HEK293 (cell line): Measurements from ENCODE around the gene MINPP1.
A peak's percentile ranks its signal among the peaks of the same experiment; 100 is the strongest.

Source experiments
- FEZF1 ChIP-seq: fragments of 450-650 bp; formaldehyde crosslinking; IDR thresholded peaks from 2 replicates; pipeline ENCODE4 v1.5.1; 2016; ENCODE audit warnings: missing biosample characterization, missing genetic modification characterization
- GLIS2 ChIP-seq: fragments of 450-650 bp; formaldehyde crosslinking; IDR thresholded peaks from 2 replicates; pipeline ENCODE4 v1.5.1; 2016; ENCODE audit warnings: missing biosample characterization, missing genetic modification characterization
- IKZF3 ChIP-seq: fragments of 450-650 bp; IDR thresholded peaks from 2 replicates; pipeline ENCODE4 v1.5.0; 2018; ENCODE audit warnings: missing biosample characterization, mild to moderate bottlenecking, missing genetic modification characterization, moderate library complexity
- RBAK ChIP-seq: fragments of 450-650 bp; formaldehyde crosslinking; IDR thresholded peaks from 2 replicates; pipeline ENCODE4 v1.5.1; 2016; ENCODE audit warnings: missing biosample characterization, missing genetic modification characterization
- SCRT1 ChIP-seq: fragments of 450-650 bp; formaldehyde crosslinking; IDR thresholded peaks from 2 replicates; pipeline ENCODE4 v1.5.1; 2016; ENCODE audit warnings: missing biosample characterization, missing genetic modification characterization, borderline replicate concordance
- SCRT2 ChIP-seq: fragments of 450-650 bp; formaldehyde crosslinking; IDR thresholded peaks from 2 replicates; pipeline ENCODE4 v1.5.1; 2016; ENCODE audit warnings: missing biosample characterization, missing genetic modification characterization
- SP2 ChIP-seq: fragments of 450-650 bp; formaldehyde crosslinking; IDR thresholded peaks from 2 replicates; pipeline ENCODE4 v1.5.1; 2016; ENCODE audit warnings: missing biosample characterization, missing genetic modification characterization
- ZBTB7A ChIP-seq: fragments of 450-650 bp; formaldehyde crosslinking; IDR thresholded peaks from 2 replicates; pipeline ENCODE4 v1.5.1; 2016; ENCODE audit warnings: low read depth, missing biosample characterization, missing genetic modification characterization
- ZFP3 ChIP-seq: fragments of 450-650 bp; formaldehyde crosslinking; IDR thresholded peaks from 2 replicates; pipeline ENCODE4 v1.5.1; 2016; ENCODE audit warnings: low read depth, missing biosample characterization, missing genetic modification characterization
- ZNF10 ChIP-seq: fragments of 450-650 bp; formaldehyde crosslinking; IDR thresholded peaks from 2 replicates; pipeline ENCODE4 v1.5.1; 2017; ENCODE audit warnings: missing biosample characterization, missing genetic modification characterization
- ZNF133 ChIP-seq: fragments of 450-650 bp; formaldehyde crosslinking; IDR thresholded peaks from 2 replicates; pipeline ENCODE4 v1.5.1; 2016; ENCODE audit warnings: missing biosample characterization, missing genetic modification characterization
- ZNF138 ChIP-seq: fragments of 450-650 bp; formaldehyde crosslinking; IDR thresholded peaks from 2 replicates; pipeline ENCODE4 v1.5.1; 2016; ENCODE audit warnings: missing biosample characterization, missing genetic modification characterization, borderline replicate concordance
- ZNF239 ChIP-seq: fragments of 450-650 bp; formaldehyde crosslinking; IDR thresholded peaks from 2 replicates; pipeline ENCODE4 v1.5.1; 2016; ENCODE audit warnings: missing biosample characterization, missing genetic modification characterization
- ZNF324 ChIP-seq: fragments of 450-650 bp; formaldehyde crosslinking; IDR thresholded peaks from 2 replicates; pipeline ENCODE4 v1.5.1; 2016; ENCODE audit warnings: missing biosample characterization, missing genetic modification characterization
- ZNF391 ChIP-seq: fragments of 450-650 bp; formaldehyde crosslinking; IDR thresholded peaks from 2 replicates; pipeline ENCODE4 v1.5.1; 2016; ENCODE audit warnings: low read depth, missing biosample characterization, missing genetic modification characterization, borderline replicate concordance
- ZNF404 ChIP-seq: fragments of 450-650 bp; formaldehyde crosslinking; IDR thresholded peaks from 2 replicates; pipeline ENCODE4 v1.5.1; 2017; ENCODE audit warnings: missing biosample characterization, missing genetic modification characterization
- ZNF48 ChIP-seq: fragments of 450-650 bp; formaldehyde crosslinking; IDR thresholded peaks from 2 replicates; pipeline ENCODE4 v1.5.1; 2016; ENCODE audit warnings: missing biosample characterization, missing genetic modification characterization
- ZNF510 ChIP-seq: fragments of 450-650 bp; formaldehyde crosslinking; IDR thresholded peaks from 2 replicates; pipeline ENCODE4 v1.5.1; 2018; ENCODE audit warnings: mild to moderate bottlenecking, missing genetic modification characterization, missing biosample characterization; ENCODE audit not compliant: insufficient replicate concordance
- ZNF514 ChIP-seq: fragments of 450-650 bp; formaldehyde crosslinking; IDR thresholded peaks from 2 replicates; pipeline ENCODE4 v1.5.1; 2016; ENCODE audit warnings: missing biosample characterization, missing genetic modification characterization
- ZNF544 ChIP-seq: fragments of 450-650 bp; formaldehyde crosslinking; IDR thresholded peaks from 2 replicates; pipeline ENCODE4 v1.5.0; 2017; ENCODE audit warnings: missing biosample characterization, missing genetic modification characterization
- ZNF621 ChIP-seq: fragments of 450-650 bp; formaldehyde crosslinking; IDR thresholded peaks from 2 replicates; pipeline ENCODE4 v1.5.1; 2017; ENCODE audit warnings: missing biosample characterization, missing genetic modification characterization
- ZNF629 ChIP-seq: fragments of 450-650 bp; formaldehyde crosslinking; IDR thresholded peaks from 2 replicates; pipeline ENCODE4 v1.5.1; 2017; ENCODE audit warnings: missing biosample characterization, missing genetic modification characterization
- ZNF658 ChIP-seq: fragments of 450-650 bp; formaldehyde crosslinking; IDR thresholded peaks from 2 replicates; pipeline ENCODE4; 2016; ENCODE audit warnings: missing biosample characterization, missing genetic modification characterization
- ZNF701 ChIP-seq: fragments of 450-650 bp; formaldehyde crosslinking; IDR thresholded peaks from 2 replicates; pipeline ENCODE4 v1.5.1; 2016; ENCODE audit warnings: missing biosample characterization, missing genetic modification characterization
- ZNF707 ChIP-seq: fragments of 450-650 bp; formaldehyde crosslinking; IDR thresholded peaks from 2 replicates; pipeline ENCODE4 v1.5.1; 2016; ENCODE audit warnings: missing biosample characterization, missing genetic modification characterization
- ZNF76 ChIP-seq: fragments of 450-650 bp; formaldehyde crosslinking; IDR thresholded peaks from 2 replicates; pipeline ENCODE4; 2016; ENCODE audit warnings: low read depth, missing biosample characterization, missing genetic modification characterization, borderline replicate concordance
- ZNF792 ChIP-seq: fragments of 450-650 bp; formaldehyde crosslinking; IDR thresholded peaks from 2 replicates; pipeline ENCODE4 v1.5.1; 2016; ENCODE audit warnings: missing biosample characterization, missing genetic modification characterization
- ZNF830 ChIP-seq: fragments of 450-650 bp; IDR thresholded peaks from 2 replicates; pipeline ENCODE4 v1.5.0; 2018; ENCODE audit warnings: missing biosample characterization, missing genetic modification characterization, low read depth, mild to moderate bottlenecking, moderate library complexity
- ZNF837 ChIP-seq: fragments of 450-650 bp; formaldehyde crosslinking; IDR thresholded peaks from 2 replicates; pipeline ENCODE4 v1.5.1; 2016; ENCODE audit warnings: missing biosample characterization, missing genetic modification characterization
- TF ChIP-seq, protein P1 (sequence below): fragments of 450-650 bp; formaldehyde crosslinking; IDR thresholded peaks from 2 replicates; pipeline ENCODE4 v1.5.1; 2016; ENCODE audit warnings: missing biosample characterization, missing genetic modification characterization
- TF ChIP-seq, protein P2 (sequence below): fragments of 450-650 bp; formaldehyde crosslinking; IDR thresholded peaks from 2 replicates; pipeline ENCODE4 v1.5.1; 2017; ENCODE audit warnings: missing biosample characterization, mild to moderate bottlenecking, missing genetic modification characterization, moderate library complexity
- TF ChIP-seq, protein P3 (sequence below): fragments of 450-650 bp; formaldehyde crosslinking; optimal IDR thresholded peaks from 2 replicates; pipeline ENCODE3; 2016; ENCODE audit warnings: missing biosample characterization, mild to moderate bottlenecking, missing genetic modification characterization
- TF ChIP-seq, protein P4 (sequence below): fragments of 450-650 bp; IDR thresholded peaks from 2 replicates; pipeline ENCODE4 v1.5.1; 2018; ENCODE audit warnings: missing biosample characterization, mild to moderate bottlenecking, missing genetic modification characterization

Gene MINPP1

DNA sequence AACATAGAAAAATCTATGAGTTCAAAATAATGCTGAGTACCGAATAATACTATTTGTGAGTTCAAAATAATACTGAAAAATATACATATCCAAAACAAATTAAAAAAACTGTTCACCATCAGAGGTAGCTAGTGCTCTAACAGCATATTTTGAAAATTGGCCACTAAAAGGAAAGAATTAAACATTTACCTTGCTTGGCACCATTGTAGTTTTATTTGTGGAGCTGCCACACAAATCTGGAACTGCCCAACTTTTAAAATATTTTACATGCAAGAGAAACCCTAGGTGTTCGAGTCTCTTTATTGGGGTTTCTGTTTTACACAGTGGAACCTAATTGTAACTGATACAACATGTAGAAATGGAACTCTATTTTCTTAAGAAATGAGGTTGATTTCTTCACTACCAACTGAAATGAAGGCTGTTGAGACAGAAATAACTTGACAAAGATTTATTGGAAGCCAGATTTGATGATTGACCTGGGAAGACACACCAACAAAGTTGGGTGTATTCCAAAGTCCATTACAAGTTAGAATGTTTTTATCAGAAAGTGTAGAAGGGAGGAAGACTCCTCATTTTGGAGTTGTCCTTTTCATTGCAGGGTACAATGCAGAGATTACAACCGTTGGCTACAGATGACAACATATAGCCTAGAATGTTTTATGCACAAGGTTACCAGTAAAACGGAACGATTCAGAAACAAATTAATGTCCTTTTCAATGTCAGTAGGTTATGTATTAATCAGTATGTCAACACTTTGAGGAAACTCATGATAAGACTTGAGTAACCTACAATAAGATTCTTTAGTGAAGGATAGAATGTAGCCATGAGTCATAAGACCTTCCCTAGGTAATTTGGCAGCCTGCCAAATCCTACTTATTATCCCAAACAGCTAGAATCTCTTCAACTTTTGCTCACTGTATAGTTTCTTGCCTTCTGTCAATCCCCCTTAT is 81.1 kb downstream of the MINPP1 start (continued):
- TF ChIP-seq, protein P1, sequence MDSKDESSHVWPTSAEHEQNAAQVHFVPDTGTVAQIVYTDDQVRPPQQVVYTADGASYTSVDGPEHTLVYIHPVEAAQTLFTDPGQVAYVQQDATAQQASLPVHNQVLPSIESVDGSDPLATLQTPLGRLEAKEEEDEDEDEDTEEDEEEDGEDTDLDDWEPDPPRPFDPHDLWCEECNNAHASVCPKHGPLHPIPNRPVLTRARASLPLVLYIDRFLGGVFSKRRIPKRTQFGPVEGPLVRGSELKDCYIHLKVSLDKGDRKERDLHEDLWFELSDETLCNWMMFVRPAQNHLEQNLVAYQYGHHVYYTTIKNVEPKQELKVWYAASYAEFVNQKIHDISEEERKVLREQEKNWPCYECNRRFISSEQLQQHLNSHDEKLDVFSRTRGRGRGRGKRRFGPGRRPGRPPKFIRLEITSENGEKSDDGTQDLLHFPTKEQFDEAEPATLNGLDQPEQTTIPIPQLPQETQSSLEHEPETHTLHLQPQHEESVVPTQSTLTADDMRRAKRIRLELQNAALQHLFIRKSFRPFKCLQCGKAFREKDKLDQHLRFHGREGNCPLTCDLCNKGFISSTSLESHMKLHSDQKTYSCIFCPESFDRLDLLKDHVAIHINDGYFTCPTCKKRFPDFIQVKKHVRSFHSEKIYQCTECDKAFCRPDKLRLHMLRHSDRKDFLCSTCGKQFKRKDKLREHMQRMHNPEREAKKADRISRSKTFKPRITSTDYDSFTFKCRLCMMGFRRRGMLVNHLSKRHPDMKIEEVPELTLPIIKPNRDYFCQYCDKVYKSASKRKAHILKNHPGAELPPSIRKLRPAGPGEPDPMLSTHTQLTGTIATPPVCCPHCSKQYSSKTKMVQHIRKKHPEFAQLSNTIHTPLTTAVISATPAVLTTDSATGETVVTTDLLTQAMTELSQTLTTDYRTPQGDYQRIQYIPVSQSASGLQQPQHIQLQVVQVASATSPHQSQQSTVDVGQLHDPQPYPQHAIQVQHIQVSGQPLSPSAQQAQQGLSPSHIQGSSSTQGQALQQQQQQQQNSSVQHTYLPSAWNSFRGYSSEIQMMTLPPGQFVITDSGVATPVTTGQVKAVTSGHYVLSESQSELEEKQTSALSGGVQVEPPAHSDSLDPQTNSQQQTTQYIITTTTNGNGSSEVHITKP (tag by site-specific recombination), result no peak; the same call in 1 of the 2 replicates
- TF ChIP-seq FEZF1 (tag by site-specific recombination), result peak; percentile 90
- peak; percentile 81; the same call in 1 of the 2 replicates for TF ChIP-seq ZNF10 (tag by site-specific recombination)
- TF ChIP-seq ZNF391 (tag by site-specific recombination), result no peak
- no peak for TF ChIP-seq ZNF837 (tag by site-specific recombination)
- TF ChIP-seq ZNF792 (tag by site-specific recombination), result no peak
- TF ChIP-seq, protein P2, sequence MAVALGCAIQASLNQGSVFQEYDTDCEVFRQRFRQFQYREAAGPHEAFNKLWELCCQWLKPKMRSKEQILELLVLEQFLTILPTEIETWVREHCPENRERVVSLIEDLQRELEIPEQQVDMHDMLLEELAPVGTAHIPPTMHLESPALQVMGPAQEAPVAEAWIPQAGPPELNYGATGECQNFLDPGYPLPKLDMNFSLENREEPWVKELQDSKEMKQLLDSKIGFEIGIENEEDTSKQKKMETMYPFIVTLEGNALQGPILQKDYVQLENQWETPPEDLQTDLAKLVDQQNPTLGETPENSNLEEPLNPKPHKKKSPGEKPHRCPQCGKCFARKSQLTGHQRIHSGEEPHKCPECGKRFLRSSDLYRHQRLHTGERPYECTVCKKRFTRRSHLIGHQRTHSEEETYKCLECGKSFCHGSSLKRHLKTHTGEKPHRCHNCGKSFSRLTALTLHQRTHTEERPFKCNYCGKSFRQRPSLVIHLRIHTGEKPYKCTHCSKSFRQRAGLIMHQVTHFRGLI (tag by site-specific recombination), result peak; percentile 43; the same call in 1 of the 2 replicates
- TF ChIP-seq IKZF3, result peak; percentile 75
- TF ChIP-seq ZNF830 (tag by site-specific recombination), result peak; percentile 100
- TF ChIP-seq, protein P3, sequence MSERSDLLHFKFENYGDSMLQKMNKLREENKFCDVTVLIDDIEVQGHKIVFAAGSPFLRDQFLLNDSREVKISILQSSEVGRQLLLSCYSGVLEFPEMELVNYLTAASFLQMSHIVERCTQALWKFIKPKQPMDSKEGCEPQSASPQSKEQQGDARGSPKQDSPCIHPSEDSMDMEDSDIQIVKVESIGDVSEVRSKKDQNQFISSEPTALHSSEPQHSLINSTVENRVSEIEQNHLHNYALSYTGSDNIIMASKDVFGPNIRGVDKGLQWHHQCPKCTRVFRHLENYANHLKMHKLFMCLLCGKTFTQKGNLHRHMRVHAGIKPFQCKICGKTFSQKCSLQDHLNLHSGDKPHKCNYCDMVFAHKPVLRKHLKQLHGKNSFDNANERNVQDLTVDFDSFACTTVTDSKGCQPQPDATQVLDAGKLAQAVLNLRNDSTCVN (tag by site-specific recombination), result no peak
- peak; percentile 99 for TF ChIP-seq ZNF544
- peak; percentile 78 for TF ChIP-seq ZNF629
- TF ChIP-seq ZNF404 (tag by site-specific recombination), result no peak
- TF ChIP-seq ZNF133, result no peak; the same call in 1 of the 2 replicates
- TF ChIP-seq ZNF76 (tag by site-specific recombination), result no peak
- TF ChIP-seq ZNF138, result no peak
- TF ChIP-seq ZNF514, result no peak
- TF ChIP-seq SCRT1 (tag by site-specific recombination), result no peak
- TF ChIP-seq SCRT2 (tag by site-specific recombination), result no peak
- TF ChIP-seq GLIS2 (tag by site-specific recombination), result no peak
- peak; percentile 96 for TF ChIP-seq ZNF510
- TF ChIP-seq ZFP3, result no peak
- TF ChIP-seq ZNF621, result peak; percentile 90; the same call in 1 of the 2 replicates
- no peak for TF ChIP-seq ZBTB7A
- TF ChIP-seq SP2 (tag by site-specific recombination), result no peak
- no peak for TF ChIP-seq ZNF239 (tag by site-specific recombination)
- TF ChIP-seq, protein P4, sequence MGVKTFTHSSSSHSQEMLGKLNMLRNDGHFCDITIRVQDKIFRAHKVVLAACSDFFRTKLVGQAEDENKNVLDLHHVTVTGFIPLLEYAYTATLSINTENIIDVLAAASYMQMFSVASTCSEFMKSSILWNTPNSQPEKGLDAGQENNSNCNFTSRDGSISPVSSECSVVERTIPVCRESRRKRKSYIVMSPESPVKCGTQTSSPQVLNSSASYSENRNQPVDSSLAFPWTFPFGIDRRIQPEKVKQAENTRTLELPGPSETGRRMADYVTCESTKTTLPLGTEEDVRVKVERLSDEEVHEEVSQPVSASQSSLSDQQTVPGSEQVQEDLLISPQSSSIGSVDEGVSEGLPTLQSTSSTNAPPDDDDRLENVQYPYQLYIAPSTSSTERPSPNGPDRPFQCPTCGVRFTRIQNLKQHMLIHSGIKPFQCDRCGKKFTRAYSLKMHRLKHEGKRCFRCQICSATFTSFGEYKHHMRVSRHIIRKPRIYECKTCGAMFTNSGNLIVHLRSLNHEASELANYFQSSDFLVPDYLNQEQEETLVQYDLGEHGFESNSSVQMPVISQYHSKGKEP, result peak; percentile 98
- TF ChIP-seq ZNF48 (tag by site-specific recombination), result no peak
- no peak for TF ChIP-seq ZNF707
- no peak for TF ChIP-seq RBAK (tag by site-specific recombination)
- TF ChIP-seq ZNF324, result peak; percentile 73; the same call in 1 of the 2 replicates
- no peak for TF ChIP-seq ZNF701 (tag by site-specific recombination)
- TF ChIP-seq ZNF658 (tag by site-specific recombination), result no peak
